ENCODE data around the gene ERFE.
A peak's percentile ranks its signal among the peaks of the same experiment; 100 is the strongest.

The ERFE gene

GRCh38 chr2:238140040-238140439 lies 18.7 kb upstream of the ERFE start:
- DNase-seq: no peak

GRCh38 chr2:238140721-238141540 lies 17.8 kb upstream of the ERFE start:
- DNase-seq: no peak

- DNase-seq: peak; percentile 58
Observed at GRCh38 chr2:238141541-238142318, 17.0 kb upstream of the ERFE start.

- DNase-seq: no peak
Observed at GRCh38 chr2:238142382-238143205, 16.2 kb upstream of the ERFE start.

GRCh38 chr2:238143239-238143951 lies 15.4 kb upstream of the ERFE start:
- no peak for DNase-seq

- no peak for DNase-seq
Observed at GRCh38 chr2:238144262-238144661, 14.5 kb upstream of the ERFE start.

GRCh38 chr2:238145046-238145445 lies 13.7 kb upstream of the ERFE start:
- DNase-seq: no peak

GRCh38 chr2:238145851-238146250 lies 12.9 kb upstream of the ERFE start:
- DNase-seq: no peak

GRCh38 chr2:238146884-238147544 lies 11.8 kb upstream of the ERFE start:
- no peak for DNase-seq

GRCh38 chr2:238148981-238149380 lies 9.8 kb upstream of the ERFE start:
- no peak for DNase-seq

- DNase-seq: no peak
Observed at GRCh38 chr2:238149841-238150572, 8.8 kb upstream of the ERFE start.

GRCh38 chr2:238150686-238151085 lies 8.1 kb upstream of the ERFE start:
- DNase-seq: no peak

- no peak for DNase-seq
Observed at GRCh38 chr2:238151205-238151604, 7.6 kb upstream of the ERFE start.

GRCh38 chr2:238151628-238152235 lies 7.0 kb upstream of the ERFE start:
- no peak for DNase-seq

- DNase-seq: no peak
Observed at GRCh38 chr2:238152771-238153688, 5.7 kb upstream of the ERFE start.

GRCh38 chr2:238154570-238154969 lies 4.2 kb upstream of the ERFE start:
- DNase-seq: no peak

- DNase-seq: peak; percentile 15
Observed at GRCh38 chr2:238155051-238155760, 3.6 kb upstream of the ERFE start.

- DNase-seq: no peak
Observed at GRCh38 chr2:238155761-238156694, 2.7 kb upstream of the ERFE start.

Data from NCI-H510A treated with DMSO at 0.1 percent for 48 hours (cell line).